NCI-H2171 treated with DMSO at 0.1 percent for 48 hours (cell line): Measurements from ENCODE around the gene SHTN1.
A peak's percentile ranks its signal among the peaks of the same experiment; 100 is the strongest.

Experiments used
- DNase-seq: peaks from one replicate; lab custom pipeline; 2025; lab: John Stamatoyannopoulos, UW

The SHTN1 gene

DNA sequence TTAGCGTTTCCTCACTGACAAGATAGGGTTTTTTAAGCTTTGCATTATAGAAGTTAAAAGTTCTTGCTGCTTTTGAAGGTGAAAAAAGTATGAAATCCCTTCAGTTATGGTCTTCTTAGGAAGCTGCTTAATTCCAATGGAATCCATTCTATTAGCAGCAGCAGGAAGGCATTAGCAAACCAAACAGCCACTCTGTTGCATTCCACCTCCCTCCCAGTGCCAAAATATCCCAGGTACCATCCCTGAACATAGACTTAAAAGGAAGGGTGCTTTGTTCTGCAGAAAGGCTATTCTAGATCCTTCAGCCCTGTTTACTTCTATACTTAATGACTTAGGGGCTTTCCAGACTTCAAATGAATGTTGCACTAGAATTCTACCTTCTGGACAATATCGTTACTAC, 131.9 kb downstream of the SHTN1 start:
- DNase-seq, result no peak

DNA sequence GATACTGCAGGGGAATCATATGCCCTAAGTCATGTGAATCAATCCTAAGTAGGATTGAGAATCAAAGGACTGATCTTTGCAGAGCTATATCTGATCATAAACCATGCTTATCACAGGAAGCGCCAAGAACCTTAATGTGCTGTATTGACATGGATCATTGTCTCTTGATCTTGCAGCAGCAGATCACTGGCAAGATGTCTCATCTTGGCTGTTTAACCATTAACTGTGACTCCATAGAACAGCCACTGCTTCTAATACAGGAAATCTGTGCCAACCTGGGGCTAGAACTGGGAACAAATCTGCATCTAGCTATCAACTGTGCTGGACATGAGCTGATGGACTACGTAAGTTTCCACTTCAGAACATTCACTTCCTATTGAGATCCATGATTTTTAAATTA, 134.0 kb downstream of the SHTN1 start:
- DNase-seq, result no peak

DNA sequence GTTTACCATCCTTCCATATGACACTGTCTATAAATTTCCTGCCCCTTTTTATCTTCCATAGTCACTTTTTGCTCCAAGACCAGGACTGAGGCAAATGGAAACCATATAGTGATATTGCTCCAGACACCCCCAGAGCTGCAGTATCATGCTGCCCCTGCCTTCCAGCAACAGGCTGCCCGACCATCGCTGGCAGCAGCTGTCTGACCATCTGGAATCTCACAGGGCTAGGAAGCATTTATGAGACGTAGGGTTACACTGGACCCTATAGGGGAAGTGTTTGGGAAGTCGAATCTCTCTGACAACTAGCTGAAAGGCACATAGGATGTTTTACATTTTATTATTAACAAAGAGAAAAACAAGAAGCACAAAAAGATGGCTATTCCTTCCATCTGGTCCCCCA, 136.3 kb downstream of the SHTN1 start:
- peak; percentile 1 for DNase-seq

DNA sequence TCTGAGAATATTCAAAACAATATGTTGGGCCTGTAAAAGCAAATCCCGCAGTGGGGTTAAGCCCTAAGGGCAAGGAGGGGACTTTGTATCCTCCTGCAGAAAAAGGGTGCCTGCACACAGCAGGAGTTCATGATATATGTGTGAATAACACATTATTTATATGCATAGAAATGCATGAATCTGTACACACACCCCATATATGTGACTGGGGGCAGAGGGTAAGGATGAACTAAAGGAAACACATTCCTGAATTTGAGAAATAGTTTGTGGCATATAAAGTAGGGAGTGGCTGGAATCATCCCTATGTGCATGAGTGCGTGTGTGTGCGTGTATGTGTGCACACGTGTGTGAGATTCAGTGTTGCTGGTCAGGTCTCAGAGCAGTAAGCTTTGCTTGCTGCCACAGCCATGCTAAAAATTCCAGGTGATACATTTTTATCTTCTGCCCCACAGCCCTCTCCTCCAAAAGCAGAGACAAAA, 136.8 kb downstream of the SHTN1 start:
- DNase-seq, result no peak

DNA sequence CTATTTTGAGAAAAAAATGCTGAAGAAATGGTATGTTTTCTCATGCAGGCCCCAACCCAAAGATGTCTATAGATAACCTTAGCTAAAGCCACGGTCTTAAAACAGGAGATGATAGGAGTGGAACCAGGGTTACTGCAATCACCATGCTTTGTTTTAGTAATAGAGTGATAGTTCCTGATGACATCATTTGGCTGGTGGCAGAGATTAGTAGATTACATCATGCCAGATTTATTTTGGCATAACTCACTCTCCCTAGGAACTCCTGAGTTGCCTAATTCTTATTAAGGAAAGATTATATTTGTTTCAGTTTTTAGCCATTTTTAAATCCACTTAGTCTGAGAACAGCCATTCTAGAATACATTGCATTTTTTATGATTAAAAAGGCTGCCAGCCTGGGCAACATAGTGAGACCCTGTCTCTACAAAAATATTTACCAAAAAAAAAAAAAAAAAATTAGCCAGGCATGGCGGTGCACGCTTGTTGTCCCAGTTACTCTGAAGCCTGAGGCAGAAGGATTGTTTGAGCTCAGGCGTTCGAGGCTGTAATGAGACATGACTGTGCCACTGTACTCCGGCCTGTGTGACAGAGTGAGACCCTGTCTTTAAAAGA, 137.9 kb downstream of the SHTN1 start:
- DNase-seq, result no peak

DNA sequence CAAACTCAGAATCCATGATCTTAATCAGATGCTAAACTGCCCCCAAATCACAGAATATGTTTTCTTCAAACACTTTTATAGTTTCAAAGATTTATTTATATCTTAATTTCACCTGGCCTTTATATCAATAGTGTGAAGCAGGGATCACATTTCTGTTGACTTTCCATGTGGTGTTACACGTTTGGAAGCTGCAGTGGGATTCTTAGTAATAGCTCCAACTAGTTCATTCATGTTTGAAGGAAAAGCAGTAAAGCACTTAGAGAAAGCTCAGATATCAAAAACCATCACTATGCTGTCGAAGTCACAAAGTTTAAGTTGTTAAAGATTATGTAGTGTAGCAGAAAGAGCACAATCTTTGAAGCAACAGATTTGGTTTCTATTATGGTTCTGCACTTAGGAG, 138.9 kb downstream of the SHTN1 start:
- no peak for DNase-seq

DNA sequence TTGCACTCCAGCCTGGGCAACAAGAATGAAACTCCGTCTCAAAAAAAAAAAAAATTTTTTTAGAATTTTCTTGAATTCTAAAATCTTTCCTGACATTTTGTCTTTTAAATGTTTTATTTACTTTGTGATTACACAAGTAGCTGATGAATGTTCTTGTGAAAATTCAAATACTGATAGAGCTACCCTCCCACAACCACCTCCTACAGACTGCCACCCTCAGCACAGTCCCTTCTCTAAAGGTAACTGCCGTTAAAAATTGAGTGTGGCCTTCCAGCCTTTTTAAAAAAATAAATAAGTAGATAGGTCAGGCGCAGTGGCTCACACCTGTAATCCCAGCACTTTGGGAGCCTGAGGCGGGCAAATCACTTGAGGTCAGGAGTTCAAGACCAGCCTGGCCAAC, 140.6 kb downstream of the SHTN1 start:
- no peak for DNase-seq

DNA sequence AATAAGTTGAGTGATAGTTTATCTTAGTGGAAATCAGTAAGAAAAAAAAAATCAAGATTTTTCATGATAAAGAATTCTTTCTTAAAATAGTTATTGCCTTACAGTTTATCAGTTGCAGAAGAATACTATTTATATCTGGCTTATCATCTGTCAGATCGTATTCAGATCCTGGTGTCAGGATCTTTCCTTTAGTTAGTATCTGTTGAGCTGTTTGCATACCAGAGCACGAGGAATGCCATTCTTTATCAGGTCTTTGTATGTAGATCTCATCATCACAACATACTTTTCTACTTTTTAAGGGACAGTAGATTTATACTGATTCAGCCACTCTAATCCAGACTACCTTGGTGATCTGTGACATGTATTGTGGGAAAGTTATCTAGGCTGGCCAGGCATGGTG, 143.2 kb downstream of the SHTN1 start:
- DNase-seq, result no peak

DNA sequence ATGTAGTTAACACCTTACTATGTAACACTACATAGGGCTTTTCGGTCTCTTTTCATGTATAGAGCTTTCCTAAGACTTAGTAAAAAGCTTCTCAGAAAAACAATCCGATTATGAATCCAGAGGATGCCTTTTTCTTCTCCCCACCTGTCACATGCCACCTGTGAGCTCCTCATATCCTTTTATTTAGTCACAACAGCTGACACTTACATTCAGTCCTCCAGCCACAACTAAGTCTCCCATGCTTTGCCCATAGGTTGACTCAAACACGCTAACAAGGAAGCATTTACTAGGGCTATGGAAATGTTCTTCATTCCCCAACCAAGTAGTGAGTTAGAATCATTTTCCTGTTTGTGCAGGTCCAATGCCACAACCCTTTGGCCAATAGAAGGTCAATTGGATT, 147.8 kb downstream of the SHTN1 start:
- DNase-seq, result no peak

DNA sequence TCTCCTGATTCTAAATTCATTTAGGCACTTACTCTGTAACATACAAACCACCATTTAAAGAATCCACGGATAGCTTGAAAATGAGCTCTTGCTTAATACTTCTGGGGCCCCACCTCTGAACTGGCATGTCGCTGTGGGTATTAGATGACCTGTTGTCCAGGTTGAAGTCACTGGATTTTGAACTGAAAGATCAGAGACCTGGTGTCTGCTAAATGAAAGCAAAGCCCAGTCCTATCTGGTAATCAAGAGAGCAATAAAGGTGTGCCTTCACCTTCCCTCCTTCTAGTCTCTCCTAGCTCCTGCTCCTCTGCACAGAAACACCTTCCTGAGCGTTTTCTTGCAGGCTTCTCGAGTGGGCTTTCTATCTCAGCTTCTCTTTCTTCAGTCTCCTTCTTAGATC, 151.3 kb downstream of the SHTN1 start:
- no peak for DNase-seq

DNA sequence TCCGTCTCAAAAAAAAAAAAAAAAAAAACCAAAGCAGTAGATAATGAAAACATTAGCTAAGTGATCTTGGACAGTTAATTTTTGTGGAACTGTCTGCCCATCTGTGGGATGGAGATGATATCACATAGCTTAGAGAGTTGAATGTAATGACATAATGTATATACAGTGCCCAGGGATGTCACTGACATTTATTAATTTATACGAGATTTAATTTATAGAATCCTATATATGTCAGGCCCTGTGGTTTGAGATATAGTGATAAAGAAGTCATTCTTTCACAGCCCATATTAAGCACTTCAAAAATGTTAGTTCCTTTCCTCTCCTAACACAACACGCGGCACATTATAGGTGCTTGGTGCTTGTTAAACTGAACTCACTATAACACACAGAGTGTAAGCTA, 151.7 kb downstream of the SHTN1 start:
- DNase-seq, result no peak

DNA sequence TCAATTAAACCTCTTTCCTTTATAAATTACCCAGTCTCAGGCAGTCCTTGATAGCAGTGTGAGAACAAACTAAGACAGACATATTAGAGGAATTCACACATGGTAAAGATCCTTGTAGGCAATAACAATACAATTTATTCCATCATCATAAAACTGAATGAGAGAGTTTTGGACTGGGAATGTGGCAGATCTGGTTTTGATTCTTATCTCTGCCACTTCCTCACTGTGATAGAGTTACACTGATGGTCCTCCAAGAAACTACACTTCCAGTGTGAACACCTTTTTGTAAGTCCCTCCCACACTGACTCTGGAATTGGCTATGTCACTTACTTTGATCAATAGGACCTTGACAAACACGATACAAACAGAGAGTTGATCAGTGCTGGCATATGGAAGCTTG, 152.7 kb downstream of the SHTN1 start:
- DNase-seq, result no peak

DNA sequence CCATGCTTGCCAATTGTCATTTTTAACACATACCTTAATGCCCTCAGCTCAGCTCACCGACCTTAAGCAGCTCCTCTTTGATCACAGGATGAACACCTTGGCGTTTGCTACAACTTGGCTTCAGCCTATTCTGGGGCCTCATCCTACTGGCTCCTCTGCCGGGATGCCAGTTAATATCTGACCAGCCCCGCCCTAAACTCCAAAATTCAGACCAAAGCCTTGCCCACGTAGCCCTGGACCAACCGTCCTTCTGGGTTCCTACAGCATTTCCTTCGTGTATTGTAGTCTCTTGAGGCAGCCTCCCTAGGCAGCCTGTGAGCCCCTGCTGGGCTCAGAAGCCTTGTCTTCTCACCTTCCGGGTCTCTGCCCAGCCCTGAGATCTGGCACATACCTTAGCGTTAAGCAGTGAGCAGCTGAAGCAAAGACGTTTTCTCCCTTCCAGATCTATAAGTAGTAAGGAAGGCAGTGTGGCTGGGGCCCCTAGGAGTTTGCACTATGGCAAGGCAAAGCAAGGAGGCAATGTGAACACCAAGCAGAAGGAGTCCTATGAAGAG, 154.9 kb downstream of the SHTN1 start:
- no peak for DNase-seq

DNA sequence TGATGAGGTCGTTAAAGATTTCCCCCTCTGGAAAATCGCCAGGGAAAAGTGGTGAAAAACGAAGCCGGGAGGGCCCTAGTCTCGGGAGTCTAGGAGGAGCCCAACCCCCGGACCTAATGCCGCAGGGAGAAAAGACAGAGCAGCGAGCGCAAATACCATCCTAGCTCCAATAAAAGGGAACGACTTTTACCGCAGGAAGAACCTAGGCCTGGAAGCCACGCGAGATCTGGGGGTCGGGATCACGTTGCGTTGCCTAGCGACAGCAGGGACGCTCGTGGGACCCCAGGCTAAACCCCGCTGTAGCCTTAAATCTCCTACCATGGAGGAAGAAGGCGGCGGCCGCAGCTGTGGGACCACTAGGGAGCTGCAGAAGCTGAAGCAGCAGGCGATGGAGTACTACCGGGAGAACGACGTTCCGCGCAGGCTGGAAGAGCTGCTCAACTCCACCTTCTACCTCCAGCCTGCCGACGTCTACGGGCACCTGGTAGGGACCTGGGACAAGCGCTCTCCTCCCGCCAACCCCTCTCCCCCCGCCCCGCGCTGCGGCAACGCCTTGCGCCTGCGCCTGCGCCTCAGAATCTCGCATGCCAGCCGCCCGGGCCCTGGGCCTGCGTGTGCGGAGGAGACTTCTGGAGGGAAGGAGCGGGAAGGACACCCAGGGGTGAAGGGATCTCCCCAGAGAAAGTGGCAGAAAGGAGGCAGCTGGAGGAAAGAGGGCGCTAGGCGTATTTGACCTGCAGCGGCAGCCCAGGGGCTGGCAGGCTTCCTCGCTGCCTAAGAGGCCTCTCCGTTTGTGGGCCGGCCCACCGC, 155.5 kb downstream of the SHTN1 start, which contains the start of gene ENO4:
Gene ENO4 (plus strand): TSS at position 252 of the 810 bp plus-strand sequence. CDS start 68 bp downstream, at position 320.
- peak; percentile 83 for DNase-seq

DNA sequence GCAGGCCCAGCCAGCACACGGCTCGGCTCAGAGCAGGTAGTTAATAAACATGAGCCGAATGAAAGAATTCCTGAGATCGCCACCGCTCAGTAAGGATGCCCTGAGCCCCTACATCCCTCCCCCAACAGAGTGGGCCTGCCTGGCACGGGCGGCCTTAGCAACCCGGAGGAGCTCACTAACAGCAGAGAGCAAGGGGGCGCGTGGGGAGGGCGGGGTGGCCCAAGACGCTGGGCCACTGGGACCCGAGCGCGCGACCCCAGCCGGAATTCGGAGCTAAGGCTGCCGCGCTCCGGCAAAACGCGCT, 156.1 kb downstream of the SHTN1 start:
- no peak for DNase-seq

DNA sequence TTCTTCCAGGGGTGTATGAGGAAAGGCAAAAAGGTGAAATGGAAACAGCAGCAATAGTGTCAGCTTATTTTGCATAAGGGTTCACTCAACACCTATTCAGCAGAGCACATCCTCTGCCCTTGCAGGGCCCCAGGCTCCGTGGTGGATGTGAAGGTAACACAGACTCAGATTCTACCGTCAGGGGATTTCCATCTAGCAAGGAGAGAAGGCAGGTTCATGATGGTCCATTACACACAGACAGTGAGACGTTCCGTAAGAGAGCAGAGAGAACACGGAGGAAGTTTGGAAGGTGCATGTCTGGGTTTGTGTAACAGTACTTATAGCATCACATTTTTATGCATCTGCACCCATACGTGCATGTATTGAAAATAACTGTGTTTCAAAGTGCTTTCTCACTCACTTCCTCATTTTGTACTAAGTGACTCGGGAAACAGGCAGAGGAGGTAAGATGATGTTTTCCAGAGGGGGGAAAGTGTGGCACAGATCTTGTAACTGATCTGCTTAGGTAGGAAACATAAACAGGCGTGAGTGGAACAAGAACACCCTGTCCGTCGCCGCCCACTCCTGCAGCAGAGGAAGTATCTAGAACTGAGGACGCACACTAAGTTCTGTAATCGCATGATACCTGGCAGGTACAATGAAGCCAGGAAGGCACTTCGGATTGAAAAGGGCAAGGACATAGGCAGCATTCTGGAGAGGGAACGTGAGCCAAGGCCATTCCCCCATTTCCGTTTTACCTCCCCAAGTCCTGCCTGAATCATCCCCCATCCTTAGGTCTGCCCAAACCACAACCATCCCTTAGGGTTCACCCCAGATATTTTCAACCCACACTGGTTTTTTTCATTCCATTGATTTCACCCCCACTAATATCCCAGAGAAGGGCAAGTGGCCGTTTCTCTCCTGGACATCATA, 156.7 kb downstream of the SHTN1 start:
- DNase-seq, result no peak

DNA sequence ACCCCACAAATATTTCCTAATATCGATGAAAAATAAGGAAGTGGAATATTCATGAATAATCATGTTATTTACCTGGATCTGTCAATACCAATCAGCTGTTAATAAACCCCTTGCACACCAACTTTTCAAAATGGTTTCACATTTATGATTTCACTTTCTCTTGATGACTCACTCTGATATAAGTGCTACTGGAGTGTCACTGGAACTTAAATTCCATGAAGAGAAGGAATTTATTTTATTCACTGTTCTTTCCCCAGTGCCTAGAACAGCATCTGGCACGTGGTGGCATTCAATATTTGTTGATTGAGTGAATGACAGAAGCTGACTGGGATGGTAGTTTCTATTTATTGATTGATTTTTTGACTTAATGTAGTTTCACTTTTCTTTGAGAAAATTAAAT, 159.2 kb downstream of the SHTN1 start:
- no peak for DNase-seq

DNA sequence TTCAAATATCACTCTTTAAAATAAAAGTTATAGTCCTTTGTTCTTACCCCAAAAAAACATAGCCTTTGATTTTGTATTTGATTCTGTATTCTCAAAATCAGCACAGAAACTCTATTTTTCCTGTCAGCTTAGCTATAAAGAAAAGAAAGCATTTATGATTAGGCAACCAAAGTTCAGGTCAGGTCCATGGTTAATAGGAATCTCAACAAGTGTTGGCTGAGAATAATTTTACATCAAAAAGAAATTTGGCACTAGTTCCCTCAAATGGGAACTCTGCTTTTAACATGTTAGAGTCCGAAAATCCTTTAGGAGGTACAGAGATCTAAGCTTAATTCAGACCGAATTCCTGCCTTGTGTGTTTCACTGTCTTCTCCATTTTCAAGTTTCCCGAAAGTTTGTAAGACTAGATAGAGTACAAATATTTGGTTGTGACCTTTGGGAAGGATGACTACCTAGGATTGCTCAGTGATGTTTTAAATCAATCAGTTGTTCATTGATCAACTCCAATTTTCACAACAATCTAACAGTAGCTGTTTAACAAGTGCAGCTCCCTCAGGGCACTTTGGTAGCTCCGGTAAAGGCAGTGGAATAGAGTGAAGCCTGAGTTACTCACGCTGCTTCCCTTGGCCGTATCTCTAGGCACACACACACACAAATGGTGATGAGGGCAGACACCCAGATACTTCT, 164.5 kb downstream of the SHTN1 start:
- no peak for DNase-seq

DNA sequence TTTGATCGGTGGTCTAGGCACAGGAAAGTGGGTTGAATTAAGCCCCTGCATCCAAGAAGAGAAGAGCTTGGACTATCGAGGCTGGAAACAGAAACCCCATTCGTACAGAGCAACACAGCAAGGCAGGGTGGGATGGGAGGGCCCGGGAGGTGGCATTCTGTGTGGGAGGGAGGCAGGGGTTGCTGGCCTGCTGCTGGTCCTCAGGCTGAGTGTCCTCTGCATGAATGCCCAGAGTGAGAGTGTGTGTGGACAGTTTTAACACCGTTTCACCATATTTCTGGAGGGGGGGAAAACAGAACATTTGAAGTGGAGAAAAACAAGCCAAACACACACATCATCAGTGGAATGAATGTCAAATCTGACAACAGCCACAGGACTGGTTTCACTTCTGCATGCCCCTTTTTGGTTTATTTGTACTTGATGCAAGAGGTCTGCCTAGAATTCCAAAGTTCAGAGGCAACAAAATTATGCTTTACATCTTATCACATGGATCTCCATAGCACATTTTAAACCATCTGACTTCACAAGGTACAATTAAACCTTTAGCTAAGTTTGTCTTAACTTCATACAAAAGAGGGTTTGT, 166.8 kb downstream of the SHTN1 start:
- no peak for DNase-seq

DNA sequence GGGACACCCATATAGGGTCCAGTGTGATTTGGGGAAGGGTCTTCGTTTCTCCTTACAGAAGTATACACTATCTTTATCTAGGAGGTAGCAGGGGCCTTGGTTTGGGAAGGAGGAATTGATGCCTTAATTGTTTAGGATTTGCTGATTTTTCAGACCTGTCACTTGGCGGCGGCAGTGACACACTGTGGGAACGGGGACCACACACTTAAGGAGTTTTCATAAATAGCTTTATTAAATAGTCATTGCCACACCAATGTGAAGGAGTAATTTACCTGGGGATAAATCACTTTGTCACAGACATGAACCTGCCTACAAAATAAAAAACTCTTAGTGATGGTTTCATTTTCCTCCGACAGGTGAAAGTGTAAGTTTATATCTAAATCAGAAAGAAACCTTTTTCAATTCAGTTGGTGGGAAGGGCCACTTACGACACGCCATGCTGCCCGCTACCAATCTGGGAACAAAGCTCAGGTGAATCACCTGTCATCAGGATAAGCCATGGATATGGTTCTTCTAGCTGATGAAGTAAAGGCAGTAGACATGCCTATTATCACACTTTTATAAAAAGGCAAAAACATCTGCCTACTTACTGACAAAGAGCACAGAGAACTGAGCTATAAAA, 168.0 kb downstream of the SHTN1 start:
- no peak for DNase-seq

DNA sequence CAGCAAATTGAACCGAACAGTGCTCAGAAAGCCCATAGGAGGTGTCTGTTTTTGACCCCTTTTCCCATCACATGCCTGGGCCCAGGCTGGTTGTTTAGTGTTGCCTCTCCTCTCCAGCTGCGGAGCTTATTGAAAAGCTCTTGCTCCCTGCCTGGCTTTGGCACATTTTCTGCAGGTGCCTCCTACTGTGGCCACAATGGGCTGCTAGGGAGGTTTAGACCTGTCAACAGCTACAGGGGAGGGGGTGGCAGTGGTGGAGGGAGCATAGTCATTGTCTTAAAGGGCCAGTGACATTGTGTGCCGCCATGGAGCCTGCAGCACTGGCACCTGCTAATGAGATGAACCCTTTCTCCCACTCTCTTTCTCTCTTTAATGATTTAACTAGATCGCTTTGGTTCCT, 168.9 kb downstream of the SHTN1 start:
- DNase-seq, result no peak
